ENCODE data around the gene GALNT17. TPM values are rescaled to one million over a fixed set of nuclear protein-coding genes. Genes with fewer than 3 reads are reported as not detected.

The GALNT17 gene
- polyA plus RNA-seq, 1 donor (not counting 4 experiments of a cell fraction or from before 2014, with no cell fraction given): not detected

GRCh38 chr7:71193099-71193810 is 61.3 kb downstream of the GALNT17 start:
- Histone ChIP-seq H4K20me1 (ENCODE audit: control insufficient read depth, extremely low read depth, insufficient read depth, low read length) (no peaks in the 10 kb centered on the region), H3K9ac (ENCODE audit: control insufficient read depth, extremely low read depth, insufficient read depth, low read length) (no peak overlapping the region), H3K79me2 (ENCODE audit: control insufficient read depth, insufficient read depth, low read length) (no peaks in the 10 kb centered on the region), H3K4me3 (ENCODE audit: control insufficient read depth in 2 of 3, extremely low read depth in 1 of 3, insufficient read depth in 2 of 3, low read depth in 1 of 3, low read length in 3 of 3) (no peak overlapping the region), H3K4me2 (ENCODE audit: control insufficient read depth, extremely low read depth, insufficient read depth, low read depth, low read length) (no peak overlapping the region), H3K36me3 (ENCODE audit: control insufficient read depth in 2 of 2, extremely low read depth in 1 of 2, insufficient read depth in 2 of 2, low read length in 2 of 2) (no peaks in the 10 kb centered on the region), H3K4me1 (ENCODE audit: control insufficient read depth, extremely low read depth, insufficient read depth, low read length) (no peaks in the 10 kb centered on the region), H3K9me1 (ENCODE audit: control insufficient read depth, extremely low read depth, insufficient read depth, low read length) (no peaks in the 10 kb centered on the region), H3K9me3 (ENCODE audit: control insufficient read depth, low read depth, low read length) (peaks cover 6% of the 10 kb centered on the region), H3K27me3 (ENCODE audit: control insufficient read depth, extremely low read depth, insufficient read depth, low read length) (no peaks in the 10 kb centered on the region), H3K27ac (ENCODE audit: control insufficient read depth, insufficient read depth, low read length) (no peak overlapping the region), H2AFZ (ENCODE audit: control insufficient read depth, low read length) (no peak overlapping the region)
- dilution Hi-C loops (cut with MboI; ENCODE audit: extremely low pct_ligation_motif_present, low sequenced_read_pairs): no loop called here
- DNase-seq (ENCODE audit: low read depth, low spot score) (no peak), FAIRE-seq (no peak)
- TF ChIP-seq EZH2 (IDR thresholded peaks at IDR 0.05; ENCODE audit: low read length) (no peak), CTCF (optimal IDR thresholded peaks at IDR 0.05 in 1 of 3, IDR thresholded peaks at IDR 0.05 in 1 of 3, conservative IDR thresholded peaks at IDR 0.05 in 1 of 3; ENCODE audit: extremely low read depth in 1 of 3, insufficient read depth in 2 of 3, low read length in 3 of 3) (no peak)

- dilution Hi-C loops (cut with MboI; ENCODE audit: extremely low pct_ligation_motif_present, low sequenced_read_pairs): no loop called here
- Histone ChIP-seq H3K27ac (ENCODE audit: control insufficient read depth, insufficient read depth, low read length) (no peak overlapping the region), H3K36me3 (ENCODE audit: control insufficient read depth in 2 of 2, extremely low read depth in 1 of 2, insufficient read depth in 2 of 2, low read length in 2 of 2) (no peaks in the 10 kb centered on the region), H3K27me3 (ENCODE audit: control insufficient read depth, extremely low read depth, insufficient read depth, low read length) (no peaks in the 10 kb centered on the region), H3K79me2 (ENCODE audit: control insufficient read depth, insufficient read depth, low read length) (no peaks in the 10 kb centered on the region), H3K9ac (ENCODE audit: control insufficient read depth, extremely low read depth, insufficient read depth, low read length) (no peak overlapping the region), H3K4me1 (ENCODE audit: control insufficient read depth, extremely low read depth, insufficient read depth, low read length) (no peaks in the 10 kb centered on the region), H4K20me1 (ENCODE audit: control insufficient read depth, extremely low read depth, insufficient read depth, low read length) (no peaks in the 10 kb centered on the region), H3K9me3 (ENCODE audit: control insufficient read depth, low read depth, low read length) (peaks cover 2% of the 10 kb centered on the region), H3K4me3 (ENCODE audit: control insufficient read depth in 2 of 3, extremely low read depth in 1 of 3, insufficient read depth in 2 of 3, low read depth in 1 of 3, low read length in 3 of 3) (no peak overlapping the region), H3K4me2 (ENCODE audit: control insufficient read depth, extremely low read depth, insufficient read depth, low read depth, low read length) (no peak overlapping the region), H2AFZ (ENCODE audit: control insufficient read depth, low read length) (no peak overlapping the region), H3K9me1 (ENCODE audit: control insufficient read depth, extremely low read depth, insufficient read depth, low read length) (no peaks in the 10 kb centered on the region)
- TF ChIP-seq EZH2 (IDR thresholded peaks at IDR 0.05; ENCODE audit: low read length) (no peak), CTCF (optimal IDR thresholded peaks at IDR 0.05 in 1 of 3, IDR thresholded peaks at IDR 0.05 in 1 of 3, conservative IDR thresholded peaks at IDR 0.05 in 1 of 3; ENCODE audit: extremely low read depth in 1 of 3, insufficient read depth in 2 of 3, low read length in 3 of 3) (no peak)
- no peak for DNase-seq (ENCODE audit: low read depth, low spot score)
- no peak for FAIRE-seq
Measured at GRCh38 chr7:71198391-71198790, 66.4 kb downstream of the GALNT17 start.
